Lung (tissue), 12 donors: ENCODE results near the gene LYST. TPM values are rescaled to one million over a fixed set of nuclear protein-coding genes. Genes with fewer than 3 reads are reported as not detected.
A peak's percentile ranks its signal among the peaks of the same experiment; 100 is the strongest.
"Not testable (repeated sequence)": the region's sequence is repeated elsewhere in the genome, so short reads cannot be mapped to it uniquely, and the experiment has no call there.

Experiments
- ATAC-seq: fragments of 200-7000 bp; cut with Tn5 transposase; one replicate; pipeline ENCODE4 v1.9.1; 2020; ENCODE audit warnings: moderate number of reproducible peaks; ENCODE audit not compliant: insufficient read depth, low FRiP score
- DNase-seq, 3 donors: peaks; one replicate each; pipeline ENCODE4 v3.0.0-alpha.2; 2013 to 2017
- H3K27ac ChIP-seq, 2 donors: one replicate each; pipeline ENCODE4 v1.5.1; 2013; ENCODE audit warnings: mild to moderate bottlenecking in 2 of 2, moderate library complexity in 2 of 2, control low read depth in 1 of 2, inconsistent platforms in 1 of 2, low read depth in 1 of 2, low read length in 1 of 2
- H3K27me3 ChIP-seq, 3 donors: one replicate each; pipeline ENCODE4 v1.5.1; 2013; ENCODE audit warnings: low read length in 2 of 3; ENCODE audit not compliant: control insufficient read depth in 3 of 3, insufficient read depth in 3 of 3
- H3K36me3 ChIP-seq, 4 donors: one replicate each; pipeline ENCODE4 v1.5.1; 2013; ENCODE audit warnings: low read length in 4 of 4, mild to moderate bottlenecking in 1 of 4, moderate library complexity in 1 of 4; ENCODE audit not compliant: control insufficient read depth in 4 of 4, insufficient read depth in 4 of 4
- H3K4me1 ChIP-seq, 5 donors: one replicate each; pipeline ENCODE4 v1.5.1; 2013; ENCODE audit warnings: low read length in 5 of 5, mild to moderate bottlenecking in 2 of 5, moderate library complexity in 1 of 5; ENCODE audit not compliant: control insufficient read depth in 5 of 5, insufficient read depth in 5 of 5
- H3K4me3 ChIP-seq: one replicate; pipeline ENCODE4 v1.5.1; 2013; ENCODE audit warnings: mild to moderate bottlenecking, control low read depth, moderate library complexity
- H3K9ac ChIP-seq, 2 donors: one replicate each; pipeline ENCODE4 v1.5.1; 2013; ENCODE audit warnings: low read length in 2 of 2, control low read depth in 1 of 2; ENCODE audit not compliant: insufficient read depth in 1 of 2
- H3K9me3 ChIP-seq, 4 donors: one replicate each; pipeline ENCODE4 v1.5.1; 2013; ENCODE audit warnings: low read length in 3 of 4, mild to moderate bottlenecking in 1 of 4, moderate library complexity in 1 of 4; ENCODE audit not compliant: control insufficient read depth in 4 of 4, insufficient read depth in 3 of 4
- WGBS, 2 donors: extraction: QIAGEN DNeasy Blood & Tissue Kit; methylation state at CpG; one replicate each; pipeline ENCODE4 v1.1.7; 2013; 5-methylcytosine and 5-hydroxymethylcytosine counted together
- polyA plus RNA-seq, 2 donors: library from polyadenylated mRNA; stranded (reverse); fragments of 200-250 nt; gene quantifications; one replicate each; pipeline ENCODE4 v1.2.1, GENCODE V29; 2013
- total RNA-seq, 2 donors: library from RNA; depleted of rRNA in 1 of 2; stranded (reverse); fragments of >200 nt in 1 of 2; gene quantifications; one replicate each; pipeline ENCODE4 v1.2.1, GENCODE V29; 2014 to 2021
- TF ChIP-seq, protein P1 (sequence below): IDR thresholded peaks from 2 replicates; pipeline ENCODE4 v1.5.1; 2012; ENCODE audit warnings: mild to moderate bottlenecking; ENCODE audit errors: control extremely low read depth, extremely low read depth
- donor health status: control.
- donor health status: control.
- donor health status: Bipolar disorder and iron deficiency.
- donor health status: healthy.
- donor health status: DM: yes; HTN: yes; CAD: no.

The LYST gene
- total and polyA plus RNA-seq, 4 donors, result 9.8 to 82.7 (median 31.7) TPM

DNA sequence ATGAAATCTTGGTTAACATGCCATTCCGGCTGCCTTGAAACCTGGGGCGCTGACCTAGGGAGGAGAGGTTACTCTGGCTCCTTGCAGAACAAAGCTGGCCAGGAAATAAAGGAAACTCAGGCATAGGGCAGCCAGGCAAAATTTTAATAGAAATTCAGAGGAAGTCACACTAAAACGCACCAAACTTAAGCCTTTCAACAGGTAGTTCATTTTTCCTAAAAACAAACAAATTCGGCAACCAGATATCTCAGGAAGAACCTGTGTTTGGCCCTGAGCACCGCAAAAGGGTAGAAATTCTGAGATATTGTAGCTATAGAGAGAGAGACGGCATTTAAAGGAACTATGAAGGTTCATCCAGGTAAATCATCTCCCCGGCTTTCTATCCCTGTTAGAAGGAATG is 13.1 kb downstream of the LYST start:
- ATAC-seq (no peak), DNase-seq (no peak)
- no peaks in the 10 kb centered on the region for H3K9me3 ChIP-seq
- peaks cover 0 to 8% (median 0%) of the 10 kb centered on the region in 5 donors for H3K4me1 ChIP-seq
- H3K4me3 ChIP-seq, result no peak overlapping the region
- no peak overlapping the region for H3K9ac ChIP-seq
- TF ChIP-seq, protein P1, sequence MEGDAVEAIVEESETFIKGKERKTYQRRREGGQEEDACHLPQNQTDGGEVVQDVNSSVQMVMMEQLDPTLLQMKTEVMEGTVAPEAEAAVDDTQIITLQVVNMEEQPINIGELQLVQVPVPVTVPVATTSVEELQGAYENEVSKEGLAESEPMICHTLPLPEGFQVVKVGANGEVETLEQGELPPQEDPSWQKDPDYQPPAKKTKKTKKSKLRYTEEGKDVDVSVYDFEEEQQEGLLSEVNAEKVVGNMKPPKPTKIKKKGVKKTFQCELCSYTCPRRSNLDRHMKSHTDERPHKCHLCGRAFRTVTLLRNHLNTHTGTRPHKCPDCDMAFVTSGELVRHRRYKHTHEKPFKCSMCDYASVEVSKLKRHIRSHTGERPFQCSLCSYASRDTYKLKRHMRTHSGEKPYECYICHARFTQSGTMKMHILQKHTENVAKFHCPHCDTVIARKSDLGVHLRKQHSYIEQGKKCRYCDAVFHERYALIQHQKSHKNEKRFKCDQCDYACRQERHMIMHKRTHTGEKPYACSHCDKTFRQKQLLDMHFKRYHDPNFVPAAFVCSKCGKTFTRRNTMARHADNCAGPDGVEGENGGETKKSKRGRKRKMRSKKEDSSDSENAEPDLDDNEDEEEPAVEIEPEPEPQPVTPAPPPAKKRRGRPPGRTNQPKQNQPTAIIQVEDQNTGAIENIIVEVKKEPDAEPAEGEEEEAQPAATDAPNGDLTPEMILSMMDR, result no peak
- WGBS, 2 donors, result 68 to 84% methylated on average over 7 of the region's 7 CpGs
- H3K27ac ChIP-seq, result no peak overlapping the region
- H3K36me3 ChIP-seq, result no peaks in the 10 kb centered on the region
- no peaks in the 10 kb centered on the region for H3K27me3 ChIP-seq

DNA sequence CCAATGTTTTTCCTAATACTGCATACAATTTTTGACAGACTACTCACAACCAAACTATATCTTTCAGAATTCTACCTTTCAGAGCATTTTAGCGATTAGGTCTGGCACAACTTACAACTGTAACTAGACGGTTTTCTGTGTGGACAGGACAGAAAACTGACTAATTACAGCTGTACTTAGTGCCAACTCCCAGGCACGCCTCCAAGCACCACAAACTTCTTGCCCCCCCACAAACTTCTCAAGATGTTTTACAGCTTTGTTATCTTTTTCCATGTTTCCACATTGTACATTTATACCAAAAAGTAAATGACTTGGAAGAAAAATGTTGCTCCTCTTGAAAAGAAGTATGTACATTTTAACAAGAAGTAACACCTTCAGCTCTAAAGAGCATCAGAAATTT is 13.8 kb downstream of the LYST start:
- no peaks in the 10 kb centered on the region for H3K9me3 ChIP-seq
- H3K4me1 ChIP-seq, result peaks cover 0 to 5% (median 0%) of the 10 kb centered on the region in 5 donors
- no peaks in the 10 kb centered on the region for H3K27me3 ChIP-seq
- TF ChIP-seq, protein P1, result no peak
- H3K36me3 ChIP-seq, result no peaks in the 10 kb centered on the region
- DNase-seq (no peak), ATAC-seq (no peak)
- 45 to 58% methylated on average over 3 of the region's 3 CpGs for WGBS, 2 donors
- no peak overlapping the region for H3K9ac ChIP-seq
- no peak overlapping the region for H3K27ac ChIP-seq
- no peak overlapping the region for H3K4me3 ChIP-seq

DNA sequence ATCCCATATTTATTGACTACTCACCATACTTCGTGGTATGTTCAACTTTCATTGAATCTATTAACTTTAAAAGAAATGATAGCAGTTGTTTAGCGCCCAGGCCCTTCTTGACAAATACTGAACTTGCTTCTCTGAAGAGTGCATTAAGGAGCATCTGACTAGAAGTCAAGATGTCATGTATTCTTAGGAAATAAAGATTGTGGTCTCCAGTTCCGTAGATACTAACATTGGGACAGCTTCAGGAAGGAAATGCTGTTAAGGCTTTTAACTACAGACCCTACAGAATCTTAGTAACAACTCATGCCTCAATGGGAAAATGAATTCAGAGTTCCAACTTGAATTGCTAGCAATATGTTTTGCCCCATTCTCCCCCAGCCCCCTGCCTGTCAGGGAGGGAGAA is 14.8 kb downstream of the LYST start:
- Histone ChIP-seq H3K36me3 (no peaks in the 10 kb centered on the region), H3K27me3 (no peaks in the 10 kb centered on the region), H3K4me1 (peaks cover 0 to 5% (median 0%) of the 10 kb centered on the region in 5 donors), H3K4me3 (no peak overlapping the region), H3K9ac (no peak overlapping the region), H3K9me3 (no peaks in the 10 kb centered on the region), H3K27ac (no peak overlapping the region)
- ATAC-seq (no peak), DNase-seq (no peak)
- TF ChIP-seq, protein P1, result no peak
- 43 to 69% methylated on average over 3 of the region's 3 CpGs for WGBS, 2 donors

DNA sequence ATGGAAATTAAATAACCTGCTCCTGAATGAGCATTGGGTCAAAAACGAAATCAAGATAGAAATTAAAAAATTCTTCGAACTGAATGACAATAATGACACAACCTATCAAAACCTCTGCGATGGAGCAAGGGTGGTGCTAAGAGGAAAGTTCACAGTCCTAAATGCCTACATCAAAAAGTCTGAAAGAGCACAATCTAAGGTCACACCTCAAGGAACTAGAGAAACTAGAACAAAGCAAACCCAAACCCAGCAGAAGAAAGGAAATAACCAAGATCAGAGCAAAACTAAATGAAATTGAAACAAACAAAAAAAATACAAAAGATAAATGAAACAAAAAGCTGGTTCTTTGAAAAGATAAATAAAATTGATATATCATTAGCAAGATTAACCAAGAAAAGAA is 18.5 kb downstream of the LYST start:
- H3K4me3 ChIP-seq, H3K4me1 ChIP-seq, ATAC-seq, DNase-seq, H3K27me3 ChIP-seq, H3K9ac ChIP-seq, H3K27ac ChIP-seq, H3K36me3 ChIP-seq, H3K9me3 ChIP-seq: not testable (repeated sequence)
- 84 to 89% methylated on average over 3 of the region's 3 CpGs for WGBS, 2 donors

DNA sequence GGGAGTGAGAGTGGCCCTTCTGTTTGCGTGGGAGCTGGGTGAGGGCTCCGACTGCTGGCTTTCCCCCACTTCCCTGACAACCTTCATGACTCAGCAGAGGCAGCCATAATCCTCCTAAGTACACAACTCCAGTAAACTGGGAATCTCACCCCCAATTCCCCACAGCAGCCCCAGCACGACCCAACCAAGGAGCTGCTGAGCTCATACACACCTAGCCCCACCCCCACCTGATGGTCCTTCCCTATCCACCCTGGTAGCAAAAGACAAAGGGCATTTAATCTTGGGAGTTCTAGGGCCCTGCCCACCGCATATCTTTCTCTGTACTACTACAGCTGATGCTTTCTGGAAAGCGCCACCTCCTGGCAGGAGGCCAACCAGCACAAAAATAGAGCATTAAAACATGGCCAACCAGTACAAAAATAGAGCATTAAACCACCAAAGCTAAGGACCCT is 21.0 kb downstream of the LYST start:
- H3K9me3 ChIP-seq, H3K4me3 ChIP-seq, H3K36me3 ChIP-seq, DNase-seq, H3K9ac ChIP-seq, ATAC-seq, H3K27me3 ChIP-seq: not testable (repeated sequence)
- 52 to 81% methylated on average over 5 of the region's 5 CpGs for WGBS, 2 donors
- H3K27ac ChIP-seq, result peak overlapping the region in 1 of 2 donors; percentile 1
- H3K4me1 ChIP-seq, result peaks cover 0 to 23% (median 0%) of the 10 kb centered on the region in 5 donors
